Type B pancreatic cell (in vitro differentiated cells): ENCODE data around the gene SPATA33. TPM values are rescaled to one million over a fixed set of nuclear protein-coding genes. Genes with fewer than 3 reads are reported as not detected.
"Not testable (repeated sequence)": the region's sequence is repeated elsewhere in the genome, so short reads cannot be mapped to it uniquely, and the experiment has no call there.

ENCODE experiments used
- DNase-seq: peaks from one replicate; pipeline ENCODE4 v3.0.0; 2021; ENCODE audit warnings: mixed read lengths; ENCODE audit not compliant: unreplicated experiment; ENCODE audit errors: extremely low spot score
- H3K27ac Mint-ChIP-seq: 2 replicates; pipeline ENCODE4 v1.8.0; 2021; ENCODE audit warnings: mild to moderate bottlenecking, mixed read lengths
- H3K27me3 Mint-ChIP-seq: 2 replicates; pipeline ENCODE4 v1.8.0; 2021; ENCODE audit warnings: mixed read lengths
- H3K36me3 Mint-ChIP-seq: 2 replicates; pipeline ENCODE4 v1.8.0; 2021; ENCODE audit warnings: mixed read lengths
- H3K4me1 Mint-ChIP-seq: one replicate; pipeline ENCODE4 v1.8.0; 2021; ENCODE audit warnings: mixed read lengths; ENCODE audit not compliant: unreplicated experiment
- H3K4me3 Mint-ChIP-seq: 2 replicates; pipeline ENCODE4 v1.8.0; 2021; ENCODE audit warnings: mild to moderate bottlenecking, mixed read lengths
- H3K9me3 Mint-ChIP-seq: 2 replicates; pipeline ENCODE4 v1.8.0; 2021; ENCODE audit warnings: mixed read lengths
- CTCF ChIP-seq: fragments of 200-600 bp; sonication (generic); conservative IDR thresholded peaks from 2 replicates; pipeline ENCODE4 v1.5.0; 2021; ENCODE audit warnings: antibody characterized with exemption, mild to moderate bottlenecking
- total RNA-seq: library from RNA; stranded (reverse); gene quantifications from 2 replicates; pipeline ENCODE4 v1.2.1, GENCODE V29; 2021; ENCODE audit warnings: low replicate concordance

The SPATA33 gene
- total RNA-seq, 1 donor from 2014 or later, result 23.2 TPM

GRCh38 chr16:89687092-89687940 lies 29.7 kb downstream of the SPATA33 start:
- peak; percentile 78 for DNase-seq
- peaks cover 15% of the 10 kb centered on the region for H3K36me3 Mint-ChIP-seq

GRCh38 chr16:89688395-89688794 lies 30.8 kb downstream of the SPATA33 start:
- Mint-ChIP-seq H3K9me3 (no peaks in the 10 kb centered on the region), H3K27me3 (no peaks in the 10 kb centered on the region), H3K27ac (no peak overlapping the region), H3K4me3 (peak overlapping the region; percentile 93), H3K4me1 (peaks cover 9% of the 10 kb centered on the region), H3K36me3 (peaks cover 8% of the 10 kb centered on the region)
- DNase-seq, result no peak
- TF ChIP-seq CTCF, result no peak

More at GRCh38 chr16:89687092-89687940, 29.7 kb downstream of the SPATA33 start:
- Mint-ChIP-seq H3K4me3 (peak overlapping the region; percentile 93), H3K9me3 (no peaks in the 10 kb centered on the region), H3K27ac (peak overlapping the region; percentile 96), H3K4me1 (peaks cover 9% of the 10 kb centered on the region), H3K27me3 (no peaks in the 10 kb centered on the region)
- no peak for TF ChIP-seq CTCF

GRCh38 chr16:89689142-89689541 lies 31.5 kb downstream of the SPATA33 start:
- Mint-ChIP-seq H3K9me3 (no peaks in the 10 kb centered on the region), H3K36me3 (peaks cover 8% of the 10 kb centered on the region), H3K4me1 (peaks cover 9% of the 10 kb centered on the region), H3K27ac (no peak overlapping the region), H3K27me3 (no peaks in the 10 kb centered on the region), H3K4me3 (no peak overlapping the region)
- DNase-seq, result no peak
- TF ChIP-seq CTCF, result no peak

GRCh38 chr16:89689621-89690020 lies 32.0 kb downstream of the SPATA33 start:
- H3K27me3 Mint-ChIP-seq, H3K9me3 Mint-ChIP-seq, H3K4me1 Mint-ChIP-seq, DNase-seq, H3K36me3 Mint-ChIP-seq, H3K27ac Mint-ChIP-seq, H3K4me3 Mint-ChIP-seq: not testable (repeated sequence)

- peaks cover 9% of the 10 kb centered on the region for H3K4me1 Mint-ChIP-seq
- no peak for TF ChIP-seq CTCF
- peaks cover 3% of the 10 kb centered on the region for H3K36me3 Mint-ChIP-seq
- no peaks in the 10 kb centered on the region for H3K9me3 Mint-ChIP-seq
- H3K27ac Mint-ChIP-seq, result no peak overlapping the region
- no peak for DNase-seq
- no peak overlapping the region for H3K4me3 Mint-ChIP-seq
- no peaks in the 10 kb centered on the region for H3K27me3 Mint-ChIP-seq
Observed at GRCh38 chr16:89690392-89690901, 32.8 kb downstream of the SPATA33 start.

- H3K27ac Mint-ChIP-seq, result no peak overlapping the region
- H3K36me3 Mint-ChIP-seq, result peaks cover 1% of the 10 kb centered on the region
- H3K9me3 Mint-ChIP-seq, result no peaks in the 10 kb centered on the region
- peaks cover 7% of the 10 kb centered on the region for H3K4me1 Mint-ChIP-seq
- DNase-seq, result no peak
- no peaks in the 10 kb centered on the region for H3K27me3 Mint-ChIP-seq
- no peak overlapping the region for H3K4me3 Mint-ChIP-seq
- TF ChIP-seq CTCF, result no peak
Observed at GRCh38 chr16:89691231-89691985, 33.8 kb downstream of the SPATA33 start.
